NCI-H2171 (cell line): ENCODE measurements around the gene E2F1.
"Not testable (repeated sequence)": the region's sequence is repeated elsewhere in the genome, so short reads cannot be mapped to it uniquely, and the experiment has no call there.

Experiments used
- DNase-seq: peaks from one replicate; lab custom pipeline; 2025; lab: John Stamatoyannopoulos, UW

Gene E2F1

DNA sequence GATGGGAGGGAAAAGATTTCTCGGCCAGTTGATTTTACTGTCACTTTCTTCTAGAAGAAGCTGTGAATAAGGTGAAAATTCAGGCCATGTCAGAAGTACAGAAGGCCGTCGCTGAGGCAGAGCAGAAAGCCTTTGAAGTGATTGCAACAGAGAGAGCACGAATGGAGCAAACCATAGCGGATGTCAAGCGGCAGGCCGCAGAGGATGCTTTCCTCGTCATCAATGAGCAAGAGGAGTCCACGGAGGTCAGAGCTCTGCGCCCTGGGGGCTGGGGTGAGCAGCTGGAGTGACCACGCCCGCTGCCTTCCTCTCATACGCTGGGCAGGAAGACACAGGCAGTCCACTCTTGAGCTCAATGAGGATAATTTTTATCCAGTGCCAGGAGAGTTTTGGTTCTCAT lies 45.9 kb downstream of the E2F1 start:
- DNase-seq, result no peak

DNA sequence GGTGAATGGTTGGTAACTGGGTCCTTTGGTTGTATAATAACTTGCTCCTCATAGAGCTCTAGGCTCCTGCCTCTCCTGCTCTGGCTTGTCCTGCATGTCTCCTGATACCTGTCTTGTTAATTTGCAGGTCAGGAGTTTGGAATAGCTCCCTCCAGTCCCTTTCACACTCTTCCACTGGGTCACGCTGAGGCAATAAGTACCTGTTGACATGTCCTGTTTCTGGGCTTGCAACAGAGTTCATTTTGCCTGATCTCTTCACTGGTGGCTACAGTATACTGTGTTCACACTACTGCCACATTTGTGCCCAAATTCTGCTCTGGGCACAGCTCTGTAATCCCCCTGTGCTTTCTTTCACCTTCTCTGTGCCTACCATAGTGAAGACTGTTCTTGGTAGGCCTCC lies 49.4 kb downstream of the E2F1 start:
- DNase-seq, result no peak

DNA sequence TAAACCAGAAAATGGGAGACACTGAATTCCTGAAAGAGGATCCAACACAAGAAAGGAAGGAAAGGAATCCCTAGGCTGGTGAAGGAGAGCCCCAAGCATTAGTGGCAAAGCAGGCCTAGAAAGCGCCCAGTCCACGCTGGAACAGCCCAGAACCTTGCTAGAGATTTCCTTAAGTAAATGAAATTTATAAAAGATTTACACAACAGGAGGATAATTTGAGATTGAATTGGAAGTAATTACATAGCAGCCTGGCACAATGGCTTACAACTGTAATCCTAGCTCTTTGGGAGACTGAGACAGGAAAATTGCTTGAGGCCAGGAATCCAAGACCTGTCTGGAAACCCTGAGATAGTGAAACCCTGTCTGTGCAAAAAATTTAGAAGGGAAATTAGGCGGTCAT lies 50.8 kb downstream of the E2F1 start:
- no peak for DNase-seq

DNA sequence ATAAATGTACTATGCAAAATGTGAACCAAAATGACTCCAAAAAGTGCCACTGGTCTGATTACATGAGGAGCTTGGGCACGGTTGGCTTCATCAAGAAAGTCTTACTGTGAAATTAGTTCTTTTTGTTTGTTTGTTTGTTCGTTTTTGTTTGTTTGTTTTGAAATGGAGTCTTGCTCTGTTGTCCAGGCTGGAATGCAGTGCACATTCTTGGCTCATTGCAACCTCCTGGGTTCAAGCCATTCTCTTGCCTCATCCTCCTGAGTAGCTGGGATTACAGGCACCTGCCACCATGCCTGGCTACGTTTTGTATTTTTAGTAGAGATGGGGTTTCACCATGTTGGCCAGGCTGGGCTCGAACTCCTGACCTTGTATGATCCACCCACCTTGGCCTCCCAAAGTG lies 54.3 kb downstream of the E2F1 start:
- not testable (repeated sequence) for DNase-seq

DNA sequence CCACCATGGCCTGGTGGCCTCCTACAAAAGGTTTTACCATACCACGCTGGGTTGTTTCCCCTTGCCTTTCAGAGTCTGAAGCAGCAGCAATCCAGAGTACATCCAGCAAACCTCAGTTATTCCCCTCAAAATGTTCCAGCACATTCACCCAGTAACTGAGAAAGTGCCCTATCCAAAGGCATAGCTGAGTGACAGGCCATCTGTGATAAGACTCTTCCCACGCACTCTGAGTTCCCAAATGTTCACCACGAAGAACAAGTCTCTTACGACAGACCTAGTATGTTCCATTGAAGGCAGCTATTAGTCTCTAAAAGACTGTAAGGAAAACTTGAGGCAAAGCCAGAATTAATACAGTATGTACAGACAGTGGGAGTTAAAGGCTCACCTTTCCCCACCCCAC lies 55.7 kb downstream of the E2F1 start:
- no peak for DNase-seq

DNA sequence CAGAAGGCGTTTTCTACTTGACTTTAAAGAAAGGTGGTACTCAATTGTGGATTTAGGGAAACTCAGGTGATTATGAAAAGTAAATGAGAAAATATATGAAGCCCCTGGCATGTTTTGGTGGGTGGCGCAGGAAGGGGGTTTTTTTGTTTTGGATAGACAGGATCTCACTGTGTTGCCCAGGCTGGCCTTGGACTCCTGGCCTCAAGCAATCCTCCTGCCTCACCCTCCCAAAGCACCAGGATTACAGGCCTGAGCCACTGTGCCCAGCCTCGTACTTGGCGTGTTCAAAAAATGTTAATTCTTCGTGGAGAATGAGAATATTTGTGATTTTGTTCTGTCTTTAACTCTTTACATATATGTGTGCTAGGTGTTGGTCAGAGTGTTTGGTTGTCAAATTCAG lies 56.2 kb downstream of the E2F1 start:
- no peak for DNase-seq

DNA sequence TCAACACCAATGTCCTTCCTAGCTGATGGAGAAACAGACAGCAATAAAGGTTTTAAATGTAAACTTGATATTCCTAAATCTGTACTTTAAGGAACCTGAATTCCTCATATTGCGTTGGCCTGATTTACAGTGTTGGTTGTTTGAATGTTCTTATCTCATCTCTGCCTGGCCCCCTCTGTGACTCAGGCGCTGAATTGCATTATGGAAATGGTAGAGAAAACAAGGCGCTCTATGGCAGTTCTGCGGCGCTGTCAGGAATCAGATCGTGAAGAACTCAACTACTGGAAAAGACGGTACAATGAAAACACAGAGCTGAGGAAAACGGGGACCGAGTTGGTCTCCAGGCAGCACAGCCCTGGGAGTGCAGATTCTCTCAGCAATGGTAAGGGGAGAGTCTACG lies 56.7 kb downstream of the E2F1 start:
- no peak for DNase-seq

DNA sequence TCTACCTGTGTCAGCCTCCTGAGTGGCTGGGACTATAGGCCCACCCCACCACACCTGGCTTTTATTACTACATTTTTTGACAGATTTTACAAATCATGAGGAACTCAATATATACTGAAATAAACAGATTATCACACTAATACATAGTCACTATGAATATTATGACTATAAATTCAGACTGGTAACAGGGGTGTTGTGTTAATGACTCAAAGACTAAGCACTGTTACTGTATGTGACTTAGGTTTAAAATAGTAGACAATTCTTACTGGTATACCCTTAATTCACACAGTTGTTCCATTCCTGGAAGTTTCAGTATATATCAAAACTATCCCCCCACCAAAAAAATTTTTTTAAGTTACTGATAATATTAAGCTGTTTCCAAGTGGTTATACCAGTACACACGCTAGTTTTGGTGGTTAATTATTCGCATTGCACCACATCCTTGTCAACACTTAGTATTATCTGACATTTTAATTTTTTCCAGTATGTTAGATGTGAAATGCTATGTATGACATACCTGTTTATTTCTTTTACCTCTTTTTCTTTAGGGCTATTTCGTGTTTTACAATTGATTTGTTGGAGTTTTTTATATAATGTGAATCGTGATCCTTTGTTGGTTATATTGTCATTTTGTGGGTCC lies 58.5 kb downstream of the E2F1 start:
- DNase-seq, result no peak

DNA sequence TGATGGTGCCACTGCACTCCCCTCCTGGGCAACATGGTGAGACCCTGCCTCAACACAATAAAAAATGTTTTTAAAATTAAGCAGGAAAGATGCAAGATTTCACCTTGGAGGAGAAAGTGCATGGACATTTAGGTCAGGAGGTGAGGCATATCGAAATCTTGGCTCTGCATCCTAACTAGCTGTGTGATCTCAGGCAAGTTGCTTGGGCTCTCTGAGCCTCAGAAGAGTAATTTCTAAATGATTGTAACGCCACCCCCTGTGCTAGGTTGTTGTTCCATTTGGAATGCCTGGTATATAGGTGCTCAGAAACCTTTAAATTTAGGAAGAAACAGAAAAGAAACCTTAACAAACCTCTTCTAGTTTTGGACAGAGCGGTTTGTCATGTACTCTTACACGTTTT lies 60.0 kb downstream of the E2F1 start:
- no peak for DNase-seq
